ENCODE data around the gene PTGER1. TPM values are rescaled to one million over a fixed set of nuclear protein-coding genes. Genes with fewer than 3 reads are reported as not detected.

PTGER1 gene
- total and polyA plus RNA-seq, 2 of the 8 experiments (the other 6 are each of a cell fraction or from before 2014, with no cell fraction given) = 0.20 to 0.41 TPM

GRCh38 chr19:14460935-14461334 is 14.2 kb downstream of the PTGER1 start:
- DNase-seq (ENCODE audit: low read depth in 1 of 2, low spot score in 2 of 2) (no peak), FAIRE-seq (no peak)
- no peak overlapping the region for H3K4me3 ChIP-seq (ENCODE audit: extremely low read depth in 1 of 4, insufficient read depth in 2 of 4, low read depth in 3 of 4, low read length in 4 of 4)
- no peaks in the 10 kb centered on the region for H3K9me3 ChIP-seq (ENCODE audit: insufficient read depth in 2 of 2, low read depth in 1 of 2, low read length in 1 of 2)
- no peaks in the 10 kb centered on the region for H3K27me3 ChIP-seq (replicated peaks in 1 of 4; ENCODE audit: control insufficient read depth in 3 of 4, extremely low read depth in 1 of 4, insufficient read depth in 3 of 4, low read length in 3 of 4)
- H2AFZ ChIP-seq (ENCODE audit: low read length) = no peak overlapping the region
- H4K20me1 ChIP-seq (replicated peaks in 1 of 2; ENCODE audit: control insufficient read depth in 1 of 2, insufficient read depth in 2 of 2, low read length in 2 of 2) = peaks cover 1 to 2% of the 10 kb centered on the region in 2 experiments
- H4K8ac ChIP-seq (ENCODE audit: extremely low read depth, insufficient read depth, low read length) = no peak overlapping the region
- H3K79me2 ChIP-seq (ENCODE audit: control insufficient read depth in 1 of 2, insufficient read depth in 2 of 2, low read length in 2 of 2) = no peaks in the 10 kb centered on the region
- H3K4me1 ChIP-seq (replicated peaks in 1 of 4; ENCODE audit: control insufficient read depth in 3 of 4, insufficient read depth in 4 of 4, low read length in 3 of 4) = no peaks in the 10 kb centered on the region
- H3K23me2 ChIP-seq (ENCODE audit: low read depth, low read length) = no peaks in the 10 kb centered on the region
- no peak overlapping the region for H3K23ac ChIP-seq (ENCODE audit: insufficient read length)
- no peak overlapping the region for H3K18ac ChIP-seq (ENCODE audit: extremely low read depth, low read length)
- no peak overlapping the region for H2BK20ac ChIP-seq (ENCODE audit: low read length)
- no peak overlapping the region for H2BK15ac ChIP-seq (ENCODE audit: low read length)
- CTCF ChIA-PET (ENCODE audit: partially characterized antibody) = interaction anchor here (1.6 to 1.7 kb wide), 2 partner anchors 12 to 14 kb away, joined by 3 to 4 read pairs; partner anchors contain the start of gene PTGER1
- no peak overlapping the region for H3K14ac ChIP-seq (ENCODE audit: insufficient read length)
- no peak overlapping the region for H4K5ac ChIP-seq (ENCODE audit: insufficient read length, low read depth, low read length)
- H3K4me2 ChIP-seq (ENCODE audit: insufficient read depth in 1 of 2, low read depth in 2 of 2, low read length in 2 of 2) = no peak overlapping the region
- no peak overlapping the region for H3K4ac ChIP-seq (replicated peaks; ENCODE audit: insufficient read length, low read depth, low read length)
- H2BK5ac ChIP-seq (ENCODE audit: low read depth, low read length) = no peak overlapping the region
- no peak overlapping the region for H2AK5ac ChIP-seq (ENCODE audit: low read depth, low read length)
- H2BK12ac ChIP-seq (ENCODE audit: low read depth, low read length) = no peak overlapping the region
- peaks cover 7 to 31% (median 10%) of the 10 kb centered on the region in 4 experiments; a peak in 6 of 8 replicates for H3K36me3 ChIP-seq (ENCODE audit: control insufficient read depth in 2 of 4, insufficient read depth in 4 of 4, low read length in 3 of 4)
- 93 to 100% methylated on average over 1 to 2 of the region's 2 CpGs for WGBS, 2 experiments (ENCODE audit: extremely low coverage in 1 of 2, insufficient coverage in 1 of 2, insufficient read length in 1 of 2, insufficient replicate concordance in 2 of 2, low coverage in 1 of 2, low lambda C conversion rate in 2 of 2, missing lambda C conversion rate in 1 of 2)
- H4K91ac ChIP-seq (replicated peaks; ENCODE audit: insufficient read length, low read length) = no peak overlapping the region
- H3K79me1 ChIP-seq (ENCODE audit: low read depth, low read length) = no peaks in the 10 kb centered on the region
- POLR2A ChIA-PET (ENCODE audit: partially characterized antibody) = interaction anchor here (0.8 kb wide), 1 partner anchor 10 kb away, joined by 4 read pairs; no protein-coding TSS in a partner anchor
- no peak overlapping the region for H3K56ac ChIP-seq (replicated peaks; ENCODE audit: insufficient read length, low read depth, low read length)
- no peak overlapping the region for H2BK120ac ChIP-seq (replicated peaks; ENCODE audit: low read depth, low read length)
- H3K27ac ChIP-seq (ENCODE audit: low read depth, low read length) = no peak overlapping the region
- H3K9ac ChIP-seq (replicated peaks in 1 of 4; ENCODE audit: extremely low read depth in 1 of 4, low read depth in 3 of 4, low read length in 3 of 4) = no peak overlapping the region
- no peak for TF ChIP-seq GTF2F1 (IDR thresholded peaks at IDR 0.05; ENCODE audit: borderline replicate concordance, low read depth, low read length)
- no peak for TF ChIP-seq MAFK (IDR thresholded peaks at IDR 0.05; ENCODE audit: low read depth, low read length)
- no peak for TF ChIP-seq PHF8 (conservative IDR thresholded peaks at IDR 0.05; ENCODE audit: low read depth, low read length)
- TF ChIP-seq, protein P1, sequence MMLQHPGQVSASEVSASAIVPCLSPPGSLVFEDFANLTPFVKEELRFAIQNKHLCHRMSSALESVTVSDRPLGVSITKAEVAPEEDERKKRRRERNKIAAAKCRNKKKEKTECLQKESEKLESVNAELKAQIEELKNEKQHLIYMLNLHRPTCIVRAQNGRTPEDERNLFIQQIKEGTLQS (IDR thresholded peaks at IDR 0.05; ENCODE audit: insufficient read depth, low read depth, low read length) = no peak
- TF ChIP-seq FOSL1 (IDR thresholded peaks at IDR 0.05; ENCODE audit: insufficient read depth, low read depth, low read length) = no peak
- no peak for TF ChIP-seq NRF1 (IDR thresholded peaks at IDR 0.05; ENCODE audit: low read depth, low read length)
- no peak for TF ChIP-seq ZNF274 (IDR thresholded peaks at IDR 0.05; ENCODE audit: borderline replicate concordance, extremely low read depth, low read length)
- TF ChIP-seq JUND (IDR thresholded peaks at IDR 0.05; ENCODE audit: low read length) = no peak
- TF ChIP-seq NANOG (IDR thresholded peaks at IDR 0.05; ENCODE audit: insufficient read depth, low read depth, low read length, poor library complexity, severe bottlenecking) = no peak
- TF ChIP-seq POLR2A (IDR thresholded peaks at IDR 0.05; ENCODE audit: control extremely low read depth in 1 of 2, low read depth in 2 of 2, low read length in 2 of 2) = no peak
- TF ChIP-seq MAX (IDR thresholded peaks at IDR 0.05) = no peak
- no peak for TF ChIP-seq RAD21 (IDR thresholded peaks at IDR 0.05 in 1 of 2, conservative IDR thresholded peaks at IDR 0.05 in 1 of 2; ENCODE audit: low read depth in 2 of 2, low read length in 2 of 2)
- TF ChIP-seq HDAC6 (IDR thresholded peaks at IDR 0.05; ENCODE audit: low read depth, low read length) = no peak
- TF ChIP-seq POU5F1 (IDR thresholded peaks at IDR 0.05; ENCODE audit: low read depth, low read length) = no peak
